Measurements from ENCODE around the gene RNF126. TPM values are rescaled to one million over a fixed set of nuclear protein-coding genes. Genes with fewer than 3 reads are reported as not detected.
"Not testable (repeated sequence)": the region's sequence is repeated elsewhere in the genome, so short reads cannot be mapped to it uniquely, and the experiment has no call there.

RNF126 gene
- 10 to 100 TPM; 69.6 to 98.7 TPM for total RNA-seq

DNA sequence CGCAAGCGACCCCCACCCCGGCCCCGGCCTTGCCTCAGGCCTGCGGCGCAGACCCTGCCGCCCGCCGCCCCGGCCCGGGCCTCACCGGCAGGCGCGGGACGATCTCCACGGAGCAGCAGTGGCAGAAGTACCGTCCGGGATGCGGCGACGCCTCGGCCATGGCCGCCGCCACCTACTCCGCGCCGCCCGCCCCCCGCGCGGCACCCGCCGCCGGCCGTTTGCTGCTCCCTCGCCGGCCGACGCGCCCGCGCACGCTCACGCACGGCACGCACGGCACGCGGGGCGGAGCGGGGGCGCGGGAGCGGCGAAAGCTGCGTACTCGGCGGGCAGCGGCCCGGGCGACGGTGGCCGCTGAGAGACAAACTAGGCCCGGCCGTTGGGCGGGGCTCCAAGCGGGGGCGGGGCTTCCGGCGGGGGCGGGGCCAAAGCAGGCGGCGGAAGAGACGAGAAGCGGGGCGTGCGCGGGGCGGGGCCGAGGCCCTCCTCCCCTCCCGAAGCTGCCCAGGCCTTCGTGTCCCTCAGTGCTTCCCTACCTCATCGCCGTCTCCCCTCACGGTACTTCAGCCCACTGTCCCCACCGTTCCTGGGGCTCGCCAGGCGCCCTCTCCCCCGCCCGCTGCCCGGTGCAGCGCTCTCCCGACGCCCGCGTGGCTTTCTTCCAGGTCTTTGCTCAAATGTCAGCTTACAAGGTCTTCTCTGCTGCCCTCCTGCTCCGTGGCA, at the start of gene RNF126:
Gene RNF126 (minus strand): TSS at position 253 of the 720 bp plus-strand sequence. CDS start 93 bp downstream, at position 160.
- ATAC-seq (peak; percentile 47 to 63), DNase-seq (ENCODE audit: low spot score in 2 of 2) (peak; percentile 88 to 90)
- Mint-ChIP-seq H3K36me3 (peaks cover 18 to 19% of the 10 kb centered on the region in 2 donors), H3K9me3 (no peaks in the 10 kb centered on the region), H3K27ac (peak within 1 kb of the TSS; percentile 98)

DNA sequence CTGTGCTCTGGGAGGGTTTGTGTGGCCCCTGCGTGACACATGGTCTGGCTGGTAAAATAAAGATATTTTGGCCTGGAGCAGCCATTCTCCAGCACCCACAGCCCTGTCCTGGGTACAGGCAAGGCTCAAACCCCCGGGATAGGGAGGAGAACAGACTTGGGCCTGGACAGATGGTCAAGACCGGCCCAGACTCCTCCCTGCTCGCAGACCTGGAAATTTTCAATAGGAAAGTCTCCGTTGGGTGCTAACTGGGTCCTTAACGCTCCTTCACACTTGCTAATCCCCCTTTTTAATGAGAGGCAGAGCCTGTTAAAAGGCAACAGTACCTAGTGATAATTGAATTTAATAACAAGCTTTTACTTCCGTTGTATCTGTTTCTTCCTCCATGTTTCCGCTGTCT, 48.2 kb upstream of the RNF126 start:
- ATAC-seq (no peak), DNase-seq (ENCODE audit: low spot score in 2 of 2) (no peak)

DNA sequence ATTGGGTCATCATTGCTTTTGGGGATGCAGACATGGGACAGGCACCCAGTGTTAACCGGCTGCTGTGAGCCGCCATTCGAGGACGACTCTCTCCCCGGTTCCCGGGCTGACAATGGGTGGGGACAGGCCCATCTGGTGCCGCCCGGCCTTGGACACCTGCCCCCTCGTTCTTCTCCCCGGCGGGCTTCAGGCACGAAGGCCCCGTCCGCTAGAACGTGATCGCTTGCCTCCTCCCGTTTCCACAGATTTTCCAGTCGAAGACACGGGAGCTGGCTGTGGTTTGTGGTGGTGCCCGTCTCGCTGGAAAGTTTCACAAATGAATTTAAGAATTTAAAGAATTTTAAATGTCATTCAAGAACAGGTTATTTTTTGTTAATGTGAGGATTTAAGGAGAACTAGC, 47.8 kb upstream of the RNF126 start:
- ATAC-seq (no peak), DNase-seq (ENCODE audit: low spot score in 2 of 2) (no peak)
- H3K36me3 Mint-ChIP-seq = peaks cover 7 to 12% of the 10 kb centered on the region in 2 donors
- H3K9me3 Mint-ChIP-seq = peaks cover 4 to 6% of the 10 kb centered on the region in 2 donors
- H3K27ac Mint-ChIP-seq = no peak overlapping the region

More for the DNA sequence above, 48.2 kb upstream of the RNF126 start:
- H3K36me3 Mint-ChIP-seq = peaks cover 9 to 13% of the 10 kb centered on the region in 2 donors
- H3K27ac Mint-ChIP-seq = no peak overlapping the region
- peaks cover 4 to 8% of the 10 kb centered on the region in 2 donors for H3K9me3 Mint-ChIP-seq

DNA sequence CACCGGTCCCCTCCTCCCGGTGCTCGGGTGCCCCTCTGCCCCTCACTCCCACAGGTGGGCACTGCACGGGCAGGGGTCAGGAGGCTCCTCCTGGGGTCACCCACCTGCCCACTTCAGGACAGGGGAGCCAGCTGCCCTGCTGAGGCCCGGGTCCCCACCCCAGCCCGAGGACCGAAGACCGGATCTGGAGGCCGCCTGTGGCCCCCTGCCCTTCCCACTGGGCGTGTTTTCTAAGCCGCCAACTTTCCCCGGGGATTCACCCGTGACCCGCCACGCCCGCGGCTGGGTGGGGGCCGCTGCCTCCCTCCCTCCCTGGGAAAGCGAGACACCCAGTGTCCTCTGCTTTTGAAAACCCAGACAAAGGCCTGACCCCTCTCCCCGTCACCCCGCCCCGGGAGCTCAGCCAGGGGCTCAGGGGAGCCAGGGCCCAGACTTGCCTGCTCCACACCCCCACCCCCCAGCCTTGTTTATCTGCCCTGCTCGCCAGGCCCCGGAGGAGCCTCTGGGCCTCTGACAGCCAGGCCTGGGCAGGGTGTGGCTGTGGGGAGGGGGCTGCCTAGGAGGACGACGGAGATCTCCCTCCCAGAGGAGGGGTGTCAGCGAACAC, 47.1 kb upstream of the RNF126 start:
- ATAC-seq = no peak
- Mint-ChIP-seq H3K27ac (no peak overlapping the region), H3K36me3 (peaks cover 0 to 5% of the 10 kb centered on the region in 2 donors), H3K9me3 (no peaks in the 10 kb centered on the region)
- DNase-seq (ENCODE audit: low spot score in 2 of 2) = no peak

DNA sequence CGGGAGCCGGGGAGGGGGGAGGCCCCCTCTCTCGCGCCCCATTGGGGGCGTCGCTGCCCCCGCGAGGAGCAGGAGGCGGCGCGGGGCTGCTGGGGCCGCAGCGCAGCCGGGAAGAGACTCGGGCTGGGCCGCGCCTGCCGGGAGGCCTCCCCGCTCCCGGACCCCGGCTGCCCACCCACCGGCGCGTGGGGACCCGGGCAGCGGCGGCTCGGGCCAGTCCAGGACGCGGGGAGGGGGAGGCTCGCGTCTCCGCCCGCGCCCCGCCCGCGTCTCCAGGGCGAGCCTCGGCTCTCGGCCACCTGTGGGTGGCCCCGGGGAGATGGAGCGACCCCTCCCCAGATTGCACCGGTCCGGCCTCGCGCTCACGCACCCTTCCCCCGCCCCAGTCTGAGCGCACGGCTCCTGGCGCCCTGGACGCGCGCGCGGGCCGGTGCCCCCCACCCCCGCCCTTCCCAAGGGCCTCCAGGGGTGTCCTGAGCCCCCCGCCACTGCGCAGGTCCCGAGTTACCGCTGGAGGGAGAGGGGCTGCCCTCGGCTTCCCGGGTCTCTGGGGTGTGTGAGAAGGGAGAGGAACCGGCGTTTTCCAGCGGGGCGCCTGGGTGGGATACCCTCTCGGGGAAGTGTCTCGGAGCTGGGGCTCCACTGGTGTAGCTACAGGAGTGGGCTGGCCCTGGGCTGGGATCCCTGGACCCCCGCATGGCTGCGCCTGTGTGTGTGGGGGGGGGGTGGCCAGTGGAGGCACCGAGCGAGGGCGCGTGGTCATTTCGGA, 46.4 kb upstream of the RNF126 start:
- DNase-seq (ENCODE audit: low spot score in 2 of 2) (no peak), ATAC-seq (no peak)
- H3K27ac Mint-ChIP-seq = no peak overlapping the region
- H3K36me3 Mint-ChIP-seq = peaks cover 0 to 5% of the 10 kb centered on the region in 2 donors
- no peaks in the 10 kb centered on the region for H3K9me3 Mint-ChIP-seq

DNA sequence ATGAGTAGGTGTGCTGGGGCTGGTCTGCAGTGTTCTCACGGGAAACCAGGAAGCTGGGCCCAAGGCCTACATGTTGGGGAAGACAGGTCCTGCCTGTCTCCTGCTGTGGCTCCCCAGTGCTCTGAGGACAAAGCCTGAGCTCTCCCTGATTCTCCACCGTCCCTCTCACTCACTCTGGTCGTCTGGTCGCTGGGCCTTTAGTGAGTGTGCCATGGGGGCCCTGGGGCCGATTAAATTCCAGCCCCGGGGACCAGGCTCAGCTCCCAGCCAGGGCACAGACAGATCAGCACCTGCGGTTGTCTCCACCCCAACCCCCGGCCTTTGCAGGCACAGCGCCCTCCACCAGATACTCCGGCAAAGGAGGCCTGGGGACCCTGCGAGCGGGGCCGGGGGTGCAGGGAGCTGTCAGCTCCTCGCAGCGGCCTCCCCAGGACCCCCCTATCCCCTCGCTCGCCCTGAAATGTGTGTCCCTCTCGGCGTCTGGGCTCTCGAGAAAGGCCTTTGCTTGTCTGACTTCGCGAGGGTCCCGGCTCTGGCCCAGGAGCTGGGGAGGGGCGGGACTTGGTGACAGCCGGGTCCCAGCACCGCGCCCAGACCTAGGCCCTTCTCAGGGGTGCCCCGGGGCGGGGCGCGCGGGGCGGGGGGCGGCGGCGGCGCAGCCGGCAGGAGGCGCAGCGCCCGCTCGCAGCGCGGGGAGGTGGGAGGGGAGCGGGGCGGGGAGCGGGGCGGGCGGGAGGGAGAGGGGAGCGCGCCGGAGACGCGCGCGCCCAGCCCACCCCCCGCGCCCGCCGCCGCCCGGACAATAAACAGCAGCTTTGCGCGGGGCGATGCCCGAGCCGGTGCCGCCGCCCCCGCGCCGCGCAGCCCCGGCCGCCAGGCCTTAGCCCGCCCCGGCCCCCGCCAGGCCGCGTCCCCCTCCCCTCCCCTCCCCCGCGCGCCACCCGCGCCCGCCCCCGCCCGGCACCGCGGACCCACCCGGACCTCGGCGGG, 45.4 kb upstream of the RNF126 start, which contains the start of gene PALM:
Gene PALM (plus strand): TSS at position 782 of the 990 bp plus-strand sequence. CDS start 212 bp downstream, outside the sequence.
- ATAC-seq (peak in 1 of 2 donors; percentile 17), DNase-seq (ENCODE audit: low spot score in 2 of 2) (no peak)
- Mint-ChIP-seq H3K27ac (no peak within 1 kb of the TSS), H3K36me3 (peaks cover 0 to 5% of the 10 kb centered on the region in 2 donors), H3K9me3 (no peaks in the 10 kb centered on the region)

DNA sequence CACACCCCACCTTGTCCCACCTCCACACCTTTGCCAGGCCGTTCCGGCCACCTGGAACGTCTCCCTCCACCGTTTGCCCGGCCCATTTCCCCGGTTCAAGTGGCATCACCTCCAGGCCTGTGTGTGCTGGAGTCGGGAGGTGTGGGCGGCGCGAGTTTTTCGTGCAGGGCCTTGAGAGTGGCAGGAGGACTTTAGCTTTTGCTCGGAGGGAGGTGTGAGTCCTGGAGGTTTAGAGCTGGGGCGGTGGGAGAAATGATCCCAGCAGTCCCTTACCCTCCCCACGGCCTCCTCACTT, 41.4 kb upstream of the RNF126 start:
- H3K27ac Mint-ChIP-seq = no peak overlapping the region
- ATAC-seq (peak in 1 of 2 donors; percentile 3), DNase-seq (ENCODE audit: low spot score in 2 of 2) (no peak)
- H3K36me3 Mint-ChIP-seq = peaks cover 0 to 5% of the 10 kb centered on the region in 2 donors
- no peaks in the 10 kb centered on the region for H3K9me3 Mint-ChIP-seq

DNA sequence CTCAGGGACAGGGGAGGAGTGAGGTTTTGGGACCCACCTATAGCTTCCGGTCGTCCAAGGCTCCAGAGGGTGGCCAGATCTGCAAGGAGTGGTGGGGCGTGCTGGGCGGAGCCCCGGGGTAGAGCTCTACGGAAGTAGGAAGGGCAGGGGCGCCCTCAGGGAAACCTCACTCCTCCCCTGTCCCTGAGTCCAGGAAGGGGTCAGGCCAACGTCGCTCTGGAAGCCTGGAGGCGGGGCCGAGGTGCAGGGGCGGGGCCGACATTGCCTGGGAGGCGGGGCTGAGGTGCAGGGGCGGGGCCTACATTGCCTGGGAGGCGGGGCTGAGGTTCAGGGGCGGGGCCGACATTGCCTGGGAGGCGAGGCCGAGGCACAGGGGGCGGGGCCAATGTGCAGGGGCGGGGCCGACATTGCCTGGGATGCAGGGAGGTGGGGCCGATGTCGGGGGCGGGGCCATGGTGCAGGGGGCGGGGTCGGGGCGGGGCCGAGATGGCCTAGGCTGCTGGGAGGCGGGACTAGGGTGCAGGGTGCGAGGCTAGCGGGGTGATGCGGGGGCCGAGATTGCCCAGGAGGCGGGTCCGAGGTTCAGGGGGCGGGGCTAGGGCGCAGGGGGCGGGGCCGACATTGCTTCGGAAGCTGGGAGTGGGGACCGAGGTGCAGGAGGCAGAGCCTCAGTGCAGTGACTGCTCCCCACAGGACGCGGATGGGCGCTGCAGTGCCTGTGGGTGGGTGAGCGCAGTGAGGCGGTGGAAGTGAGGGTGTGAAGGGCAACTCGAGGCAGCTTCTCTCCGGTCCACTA, 40.8 kb upstream of the RNF126 start:
- Mint-ChIP-seq H3K27ac (no peak overlapping the region), H3K9me3 (no peaks in the 10 kb centered on the region), H3K36me3 (peaks cover 0 to 5% of the 10 kb centered on the region in 2 donors)
- ATAC-seq (peak; percentile 76 to 79), DNase-seq (ENCODE audit: low spot score in 2 of 2) (peak; percentile 61 to 71)

DNA sequence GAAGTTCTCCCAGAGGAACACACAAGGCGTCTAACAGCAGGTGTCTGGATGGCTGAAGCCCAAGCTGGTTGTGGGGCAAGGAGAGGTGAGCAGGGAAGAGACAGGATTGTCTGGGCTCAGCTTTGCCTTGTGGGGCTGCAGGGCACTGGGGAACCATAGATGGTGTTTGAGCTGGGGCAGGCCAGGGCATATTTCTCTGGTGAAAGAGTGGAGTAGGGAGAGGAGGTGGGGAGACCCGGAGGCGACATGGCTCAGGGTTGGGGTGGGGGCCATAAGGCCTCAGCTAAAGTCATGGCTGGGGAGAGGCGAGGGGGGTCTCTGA, 40.3 kb upstream of the RNF126 start:
- peaks cover 0 to 5% of the 10 kb centered on the region in 2 donors for H3K36me3 Mint-ChIP-seq
- no peak overlapping the region for H3K27ac Mint-ChIP-seq
- no peaks in the 10 kb centered on the region for H3K9me3 Mint-ChIP-seq
- ATAC-seq (no peak), DNase-seq (ENCODE audit: low spot score in 2 of 2) (no peak)

DNA sequence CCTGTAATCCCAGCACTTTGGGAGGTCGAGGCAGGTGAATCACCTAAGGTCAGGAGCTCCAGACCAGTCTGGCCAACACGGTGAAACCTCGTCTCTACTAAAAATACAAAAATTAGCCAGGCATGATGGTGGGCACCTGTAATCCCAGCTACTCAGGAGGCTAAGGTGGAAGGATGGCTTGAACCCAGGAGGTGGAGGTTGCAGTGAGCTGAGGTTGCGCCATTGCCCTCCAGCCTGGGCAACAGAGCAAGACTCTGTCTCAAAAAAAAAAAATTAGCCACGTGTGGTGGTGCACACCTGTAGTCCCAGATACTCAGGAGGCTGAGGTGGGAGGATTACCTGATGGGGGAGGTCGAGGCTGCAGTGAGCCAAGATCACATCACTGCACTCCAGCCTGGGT, 39.8 kb upstream of the RNF126 start:
- DNase-seq (ENCODE audit: low spot score in 2 of 2); H3K9me3 Mint-ChIP-seq; H3K36me3 Mint-ChIP-seq; ATAC-seq: not testable (repeated sequence)
- H3K27ac Mint-ChIP-seq = peak overlapping the region in 1 of 2 donors; percentile 25

DNA sequence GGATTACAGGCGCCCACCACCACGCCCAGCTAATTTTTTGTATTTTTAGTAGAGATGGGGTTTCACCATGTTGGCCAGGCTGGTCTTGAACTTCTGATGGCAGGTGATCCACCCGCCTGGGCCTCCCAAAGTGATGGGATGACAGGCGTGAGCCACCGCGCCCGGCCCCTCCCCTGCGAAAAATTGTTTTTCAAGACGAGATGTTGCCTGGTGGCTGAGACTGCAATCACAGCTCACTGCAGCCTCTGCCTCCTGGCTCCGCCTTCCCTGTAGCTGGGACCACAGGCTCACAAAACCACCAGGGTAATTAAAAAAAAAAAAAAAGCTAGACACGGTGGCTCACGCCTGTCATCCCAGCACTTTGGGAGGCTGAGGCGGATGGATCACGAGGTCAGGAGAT, 36.9 kb upstream of the RNF126 start:
- not testable (repeated sequence) for H3K36me3 Mint-ChIP-seq; DNase-seq (ENCODE audit: low spot score in 2 of 2); H3K9me3 Mint-ChIP-seq; H3K27ac Mint-ChIP-seq; ATAC-seq

DNA sequence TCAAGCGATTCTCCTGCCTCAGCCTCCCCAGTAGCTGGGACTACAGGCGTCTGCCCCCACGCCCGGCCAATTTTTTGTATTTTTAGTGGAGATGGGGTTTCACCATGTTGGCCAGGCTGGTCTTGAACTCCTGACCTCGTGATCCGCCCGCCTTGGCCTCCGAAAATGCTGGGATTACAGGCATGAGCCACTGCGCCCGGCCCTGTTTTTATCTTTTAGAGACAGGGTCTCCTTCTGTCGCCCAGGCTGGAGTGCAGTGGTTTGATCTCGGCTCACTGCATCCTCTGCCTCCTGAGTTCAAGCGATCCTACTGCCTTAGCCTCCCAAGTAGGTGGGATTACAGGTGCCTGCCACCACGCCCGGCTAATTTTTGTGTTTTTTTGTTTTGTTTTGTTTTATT, 35.5 kb upstream of the RNF126 start:
- H3K9me3 Mint-ChIP-seq; DNase-seq (ENCODE audit: low spot score in 2 of 2); ATAC-seq; H3K27ac Mint-ChIP-seq; H3K36me3 Mint-ChIP-seq: not testable (repeated sequence)

DNA sequence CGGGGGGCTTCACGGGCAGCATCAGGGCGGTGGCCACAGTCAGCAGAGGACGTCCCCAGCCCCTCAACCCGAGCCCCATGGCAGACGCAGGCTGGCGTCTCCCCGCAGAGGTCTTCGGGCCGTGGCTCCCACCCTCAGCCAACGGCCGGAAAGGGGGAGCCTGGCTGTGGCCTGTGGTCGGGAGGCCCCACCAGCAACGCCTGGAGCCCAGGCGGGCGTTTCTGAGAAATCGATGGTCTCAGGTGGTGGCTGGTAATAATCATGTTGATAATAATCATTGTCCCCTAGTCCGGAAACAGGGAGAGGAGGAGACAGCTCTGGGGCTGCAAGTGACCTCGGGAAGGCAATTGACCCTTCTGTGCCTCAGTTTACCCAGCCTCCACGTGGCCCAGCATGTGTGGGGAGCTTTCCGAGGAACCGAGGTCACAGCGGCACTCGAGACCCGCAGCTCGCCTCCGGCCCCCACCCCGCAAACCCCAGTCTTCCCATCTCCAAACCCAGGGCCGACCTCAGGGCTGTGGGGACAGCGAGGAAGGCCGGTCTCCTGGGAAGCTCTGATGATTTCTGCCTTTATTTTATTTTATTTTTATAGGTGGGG, 32.4 kb upstream of the RNF126 start, which contains the start of gene PRSS57:
Gene PRSS57 (minus strand): TSS at position 101 of the 598 bp plus-strand sequence. CDS start 22 bp downstream, at position 79.
- DNase-seq (ENCODE audit: low spot score in 2 of 2) (no peak), ATAC-seq (no peak)
- H3K9me3 Mint-ChIP-seq = no peaks in the 10 kb centered on the region
- H3K27ac Mint-ChIP-seq = no peak within 1 kb of the TSS
- H3K36me3 Mint-ChIP-seq = no peaks in the 10 kb centered on the region

DNA sequence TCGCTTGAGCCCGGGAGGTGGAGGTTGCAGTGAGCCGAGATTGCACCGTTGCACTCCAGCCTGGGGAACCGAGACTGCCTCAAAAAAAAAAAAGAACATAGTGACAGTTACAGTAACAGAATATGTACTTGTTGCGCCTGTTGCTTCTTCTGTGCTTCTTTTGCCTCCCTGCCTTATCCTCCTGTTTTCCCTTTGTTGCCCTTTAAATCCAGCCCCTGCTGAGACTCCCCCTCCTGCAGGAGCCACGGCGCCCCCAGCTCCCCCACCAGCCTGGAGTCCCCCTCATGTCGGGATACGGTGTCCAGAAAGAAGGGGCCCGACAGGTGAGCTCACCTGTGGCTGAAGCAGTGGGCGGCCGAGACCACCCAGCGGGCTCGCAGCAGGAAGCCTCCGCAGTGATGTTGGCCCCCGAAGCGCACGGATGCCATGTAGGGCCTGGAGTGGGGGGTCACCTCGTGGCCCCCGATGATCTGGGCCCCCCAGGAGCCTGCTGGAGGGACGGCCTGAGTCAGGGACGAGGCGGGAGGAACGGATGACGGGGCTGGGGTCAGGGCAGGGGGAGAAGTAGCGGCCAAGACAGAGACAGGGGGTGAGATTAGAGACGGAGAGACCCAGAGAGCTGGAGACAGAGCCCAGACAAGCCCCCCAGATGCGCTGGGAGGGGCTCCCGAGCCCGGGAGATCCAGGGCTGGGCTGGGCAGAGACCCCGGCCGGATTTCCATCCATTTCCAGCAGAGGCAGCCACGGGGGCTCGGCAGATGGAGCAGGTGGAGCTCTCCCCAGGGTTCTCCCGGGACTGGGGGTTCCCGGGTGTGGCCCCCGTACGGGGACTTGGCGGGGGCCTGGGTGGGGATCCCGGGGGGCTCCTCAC, 31.7 kb upstream of the RNF126 start:
- no peak for ATAC-seq
- DNase-seq (ENCODE audit: low spot score in 2 of 2) = no peak
- no peaks in the 10 kb centered on the region for H3K9me3 Mint-ChIP-seq
- no peaks in the 10 kb centered on the region for H3K36me3 Mint-ChIP-seq
- no peak overlapping the region for H3K27ac Mint-ChIP-seq

All from activated naive CD4-positive, alpha-beta T cell treated with anti-CD3 and anti-CD28 coated beads, Interleukin-2, amount 50 U/mL, for 72 hours (primary cell).